ENCODE data around the gene CSF2. TPM values are rescaled to one million over a fixed set of nuclear protein-coding genes. Genes with fewer than 3 reads are reported as not detected.
"Not testable (repeated sequence)": the region's sequence is repeated elsewhere in the genome, so short reads cannot be mapped to it uniquely, and the experiment has no call there.

The CSF2 gene
- total RNA-seq, 1 donor from 2014 or later, result not detected

DNA sequence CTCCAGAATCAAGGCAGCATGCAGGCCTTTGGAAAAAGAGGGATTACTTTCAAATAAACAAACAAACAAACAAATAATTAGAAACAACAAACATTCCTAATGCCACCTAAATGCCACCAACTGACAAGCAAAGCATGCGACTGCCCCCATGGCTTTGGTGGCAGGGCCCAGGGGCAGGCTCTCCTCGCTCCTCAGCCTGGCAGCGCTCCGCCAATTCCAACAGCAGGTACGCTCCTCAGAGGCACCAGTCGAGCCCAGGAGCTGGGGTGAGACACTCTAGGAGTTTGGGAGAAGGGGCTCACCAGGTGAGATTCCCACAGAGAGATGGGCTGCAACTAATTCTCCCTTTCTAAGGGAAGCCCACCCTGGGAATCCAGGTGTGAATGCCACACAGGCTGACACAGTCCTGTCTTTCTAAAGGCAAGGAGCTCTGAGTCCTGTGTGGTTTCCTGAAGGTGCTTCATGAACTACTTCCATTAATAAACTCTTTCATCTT, 27.8 kb downstream of the CSF2 start:
- intact Hi-C loops (cut with DNase I), result no loop called here

DNA sequence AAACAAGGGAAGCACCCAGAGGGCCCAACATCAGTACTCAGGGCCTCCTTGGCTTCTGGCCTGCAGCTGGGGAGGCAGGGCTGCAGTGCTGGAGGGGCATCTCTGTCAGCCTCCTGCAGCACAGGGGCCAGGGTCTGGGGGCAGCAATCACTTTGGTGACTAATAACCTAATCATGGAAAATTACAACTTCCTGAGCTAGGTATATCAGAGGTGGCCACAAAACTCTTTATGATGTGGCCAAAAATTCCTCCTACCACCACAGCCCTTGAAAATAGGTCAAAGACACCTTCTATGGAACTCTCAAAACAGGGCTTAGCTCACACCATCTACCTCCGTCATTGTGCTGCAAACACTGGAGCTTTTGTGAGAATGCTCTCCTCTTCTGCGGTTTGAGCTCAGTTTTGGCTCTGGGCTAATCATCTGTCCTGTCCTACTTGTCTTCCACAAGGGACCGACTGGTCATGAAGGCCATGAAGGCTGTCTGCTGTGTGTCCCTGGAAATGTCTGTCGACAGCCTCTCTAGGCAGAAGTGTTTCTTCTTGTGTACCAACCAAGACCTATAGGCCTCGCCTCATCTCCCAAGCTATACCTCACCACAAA, 28.6 kb downstream of the CSF2 start:
- intact Hi-C loops (cut with DNase I), result no loop called here
- DNase-seq (ENCODE audit: low spot score), result no peak

More for the DNA sequence above, 27.8 kb downstream of the CSF2 start:
- DNase-seq (ENCODE audit: low spot score), result no peak

DNA sequence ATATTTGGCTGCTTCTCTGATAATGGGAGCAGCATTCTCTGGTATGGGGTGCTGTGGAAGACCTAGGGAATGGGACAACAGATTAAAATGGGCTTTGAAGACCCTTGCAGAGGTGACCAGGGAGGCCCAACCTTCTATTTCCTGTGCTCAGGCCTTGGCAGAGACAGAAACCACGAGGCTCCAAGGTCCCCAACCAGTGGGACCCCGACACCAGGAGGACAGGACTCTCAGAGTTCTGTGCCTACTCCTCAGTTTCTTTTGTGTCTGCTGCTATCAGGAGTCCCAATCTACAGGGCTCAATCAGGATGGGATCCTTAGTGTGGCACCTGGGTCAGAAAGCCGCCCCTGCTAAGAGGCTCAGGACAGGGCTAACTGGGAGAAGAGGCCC, 29.3 kb downstream of the CSF2 start:
- intact Hi-C loops (cut with DNase I), result no loop called here
- DNase-seq (ENCODE audit: low spot score), result no peak

DNA sequence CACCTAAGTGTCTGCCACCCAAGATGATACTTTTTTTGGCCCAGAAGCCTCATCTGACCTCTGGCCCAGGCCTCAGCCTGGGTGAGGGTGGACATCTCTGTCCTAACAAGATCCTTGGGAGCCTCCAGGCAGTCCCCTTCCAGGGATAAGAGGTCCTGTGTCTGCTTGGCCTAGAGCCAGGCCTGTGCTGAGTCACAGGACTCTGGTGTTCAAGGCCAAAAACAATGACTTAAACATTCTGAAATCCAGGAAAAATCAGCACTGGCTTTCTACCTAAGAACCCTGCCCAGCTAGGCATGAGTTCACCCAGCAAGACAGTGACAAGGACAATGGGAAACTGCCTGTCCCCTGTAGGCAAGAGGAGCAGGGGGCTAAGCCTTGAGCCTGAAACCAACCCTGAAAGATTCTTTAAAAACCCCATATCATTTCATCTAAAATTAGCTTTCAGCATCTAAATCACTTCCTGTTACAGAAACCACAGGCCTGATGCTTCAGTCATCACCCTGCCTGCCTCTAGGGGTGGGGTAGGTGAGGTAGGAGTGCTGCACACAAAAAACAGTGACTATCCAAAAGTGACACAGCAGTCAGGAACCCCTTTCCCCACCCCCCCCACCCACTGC, 29.9 kb downstream of the CSF2 start:
- intact Hi-C loops (cut with DNase I), result no loop called here
- DNase-seq (ENCODE audit: low spot score), result peak; percentile 86

DNA sequence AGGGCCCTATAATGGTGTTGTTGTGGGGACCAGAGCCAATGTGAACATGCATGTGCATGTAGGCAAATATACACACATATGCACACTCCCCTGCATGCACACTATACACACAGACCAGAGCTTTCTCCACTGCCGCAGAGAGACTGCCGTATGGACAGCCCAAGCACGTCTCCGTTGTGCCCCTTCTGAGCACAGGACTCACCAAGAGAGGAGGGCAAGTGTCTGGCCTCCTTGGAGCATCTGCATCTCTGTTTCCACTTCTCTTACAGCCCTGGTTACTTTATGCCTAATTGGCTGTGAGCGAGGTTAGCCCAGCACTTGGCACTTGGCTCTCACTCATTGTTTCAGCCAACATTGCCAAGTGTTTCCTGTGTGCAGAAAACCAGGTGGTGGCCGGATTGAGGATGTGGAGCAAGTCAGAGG, 30.4 kb downstream of the CSF2 start:
- intact Hi-C loops (cut with DNase I), result no loop called here
- no peak for DNase-seq (ENCODE audit: low spot score)

DNA sequence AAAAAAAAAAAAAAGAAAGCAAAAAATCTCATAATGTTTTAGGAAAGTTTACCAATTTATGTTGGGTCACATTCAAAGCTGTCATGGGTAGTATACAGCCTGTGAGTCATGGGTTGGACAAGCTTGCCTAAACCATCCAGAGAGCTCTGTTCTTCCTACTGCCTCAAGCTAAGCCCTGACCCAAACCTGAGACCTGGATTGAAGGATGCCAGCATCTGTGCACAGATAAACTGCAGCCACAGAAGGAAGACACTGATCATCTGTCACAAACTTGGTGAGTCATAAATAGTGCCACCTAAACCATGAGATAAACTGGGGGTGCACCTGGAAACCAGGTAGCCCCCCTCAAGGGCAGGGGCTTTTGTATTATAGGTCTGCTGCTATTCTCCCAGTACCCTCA, 31.0 kb downstream of the CSF2 start:
- DNase-seq (ENCODE audit: low spot score), result no peak
- intact Hi-C loops (cut with DNase I), result no loop called here

DNA sequence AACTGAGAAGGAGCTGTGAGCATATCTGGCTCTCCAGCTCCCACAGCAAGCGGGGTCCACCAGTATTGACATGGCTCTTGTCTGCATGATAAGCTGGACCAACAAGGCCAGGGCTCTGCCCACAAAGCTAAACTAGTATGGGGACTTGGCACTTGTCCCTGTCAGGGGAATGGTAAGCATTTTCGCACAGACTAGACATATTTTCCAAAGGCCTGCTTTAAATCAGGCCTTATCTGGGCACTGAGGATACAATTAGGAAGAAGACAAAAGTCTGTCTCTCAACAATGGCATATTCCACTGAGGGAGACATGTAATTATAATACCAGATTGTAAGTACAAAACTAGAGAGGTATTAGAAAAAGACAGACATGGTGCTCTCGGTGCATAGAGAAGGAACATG, 32.1 kb downstream of the CSF2 start:
- DNase-seq (ENCODE audit: low spot score), result no peak
- intact Hi-C loops (cut with DNase I), result no loop called here

DNA sequence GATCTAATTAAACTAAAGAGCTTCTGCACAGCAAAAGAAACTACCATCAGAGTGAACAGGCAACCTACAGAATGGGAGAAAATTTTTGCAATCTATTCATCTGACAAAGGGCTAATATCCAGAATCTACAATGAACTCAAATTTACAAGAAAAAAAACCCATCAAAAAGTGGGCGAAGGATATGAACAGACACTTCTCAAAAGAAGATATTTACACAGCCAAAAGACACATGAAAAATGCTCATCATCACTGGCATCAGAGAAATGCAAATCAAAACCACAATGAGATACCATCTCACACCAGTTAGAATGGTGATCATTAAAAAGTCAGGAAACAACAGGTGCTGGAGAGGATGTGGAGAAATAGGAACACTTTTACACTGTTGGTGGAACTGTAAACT, 34.9 kb downstream of the CSF2 start:
- DNase-seq (ENCODE audit: low spot score); intact Hi-C loops (cut with DNase I): not testable (repeated sequence)

DNA sequence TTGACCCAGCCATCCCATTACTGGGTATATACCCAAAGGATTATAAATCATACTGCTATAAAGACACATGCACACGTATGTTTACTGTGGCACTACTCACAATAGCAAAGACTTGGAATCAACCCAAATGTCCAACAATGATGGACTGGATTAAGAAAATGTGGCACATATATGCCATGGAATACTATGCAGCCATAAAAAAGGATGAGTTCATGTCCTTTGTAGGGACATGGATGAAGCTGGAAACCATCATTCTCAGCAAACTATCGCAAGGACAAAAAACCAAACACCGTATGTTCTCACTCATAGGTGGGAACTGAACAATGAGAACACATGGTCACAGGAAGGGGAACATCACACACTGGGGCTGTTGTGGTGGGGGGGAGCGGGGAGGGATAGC, 35.4 kb downstream of the CSF2 start:
- intact Hi-C loops (cut with DNase I); DNase-seq (ENCODE audit: low spot score): not testable (repeated sequence)

DNA sequence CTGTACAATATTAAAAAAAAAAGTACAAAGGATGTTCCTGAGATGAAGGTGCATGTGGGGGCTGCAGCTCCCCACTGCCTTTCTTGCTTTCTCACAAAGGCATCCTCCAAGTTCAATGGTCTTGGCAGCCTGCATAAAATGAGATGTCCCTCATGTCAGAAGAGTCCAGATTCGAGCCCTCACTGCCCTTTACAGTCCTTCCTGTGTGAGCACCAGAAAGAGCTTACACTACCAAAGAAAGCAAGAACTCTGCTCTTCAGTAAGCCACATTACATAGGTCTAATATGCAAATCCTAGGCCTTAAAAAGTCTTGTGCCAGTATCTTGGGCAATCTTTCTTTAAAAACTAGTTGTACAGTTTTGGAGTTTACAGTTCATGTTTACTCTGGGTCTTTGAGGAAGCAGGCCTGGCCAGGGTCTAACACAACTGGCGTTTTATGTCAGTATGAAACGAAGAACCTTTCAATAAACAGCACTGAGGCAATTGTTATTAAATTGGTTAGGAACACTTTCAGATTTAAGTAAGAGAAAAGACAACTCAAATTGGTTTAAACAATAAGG, 36.0 kb downstream of the CSF2 start:
- intact Hi-C loops (cut with DNase I), result no loop called here
- no peak for DNase-seq (ENCODE audit: low spot score)

DNA sequence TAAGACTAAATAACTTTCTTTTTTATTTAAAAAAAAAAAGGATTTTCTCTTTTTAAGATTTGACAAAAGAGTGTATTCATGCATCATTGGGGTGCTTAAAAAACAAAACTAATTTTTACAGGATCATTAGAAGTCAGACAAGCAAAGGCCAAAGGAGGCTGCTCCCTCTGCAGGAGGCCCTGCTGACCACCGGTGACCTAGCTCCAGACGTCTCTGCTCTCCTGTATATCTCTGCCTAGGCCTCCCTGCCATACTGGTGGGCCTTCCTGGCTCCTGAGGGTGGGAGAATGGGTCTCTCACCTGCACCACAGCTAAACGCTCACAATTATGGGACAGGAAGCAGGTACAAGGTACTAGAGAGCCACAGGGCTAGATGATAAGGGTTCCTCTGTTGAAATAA, 36.6 kb downstream of the CSF2 start:
- DNase-seq (ENCODE audit: low spot score), result no peak
- intact Hi-C loops (cut with DNase I), result no loop called here

DNA sequence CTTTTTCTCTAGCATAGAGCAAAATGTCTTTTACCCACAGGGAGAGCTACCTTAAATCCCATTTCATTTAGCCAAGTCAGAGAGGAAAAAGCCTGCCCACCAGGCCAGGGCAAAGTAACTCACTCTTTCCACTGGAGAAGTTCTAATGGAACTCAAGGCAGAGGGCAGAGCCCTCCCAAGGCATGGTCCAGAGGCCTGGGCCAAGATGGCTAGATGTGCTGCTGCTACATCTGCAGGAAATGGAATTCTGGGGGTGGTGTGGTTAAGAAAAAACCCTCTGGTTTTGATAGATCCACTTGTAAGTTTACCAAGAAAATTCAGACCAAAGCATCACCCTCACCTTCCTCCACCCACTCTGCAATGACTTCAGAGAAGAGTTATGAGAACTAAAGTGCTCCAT, 37.3 kb downstream of the CSF2 start:
- intact Hi-C loops (cut with DNase I), result no loop called here
- DNase-seq (ENCODE audit: low spot score), result no peak

DNA sequence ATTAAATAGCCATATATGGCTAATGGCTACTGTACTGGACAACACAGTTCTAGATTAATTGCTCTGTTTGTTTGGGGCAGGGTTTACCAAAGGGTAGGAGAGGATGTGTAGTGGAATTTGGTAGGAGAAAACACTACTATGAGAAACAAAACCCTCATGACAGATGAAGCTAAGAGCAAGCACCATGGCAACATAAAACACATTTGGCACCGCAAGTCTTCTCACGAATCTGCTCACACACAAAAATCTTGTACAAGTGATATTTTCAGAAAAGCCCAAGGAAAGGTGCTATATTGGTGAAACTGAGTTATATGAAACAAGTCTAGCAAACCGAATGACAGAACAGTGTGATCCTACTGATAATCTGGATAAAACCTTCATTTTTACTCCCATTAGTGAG, 38.5 kb downstream of the CSF2 start:
- no peak for DNase-seq (ENCODE audit: low spot score)
- intact Hi-C loops (cut with DNase I), result no loop called here

DNA sequence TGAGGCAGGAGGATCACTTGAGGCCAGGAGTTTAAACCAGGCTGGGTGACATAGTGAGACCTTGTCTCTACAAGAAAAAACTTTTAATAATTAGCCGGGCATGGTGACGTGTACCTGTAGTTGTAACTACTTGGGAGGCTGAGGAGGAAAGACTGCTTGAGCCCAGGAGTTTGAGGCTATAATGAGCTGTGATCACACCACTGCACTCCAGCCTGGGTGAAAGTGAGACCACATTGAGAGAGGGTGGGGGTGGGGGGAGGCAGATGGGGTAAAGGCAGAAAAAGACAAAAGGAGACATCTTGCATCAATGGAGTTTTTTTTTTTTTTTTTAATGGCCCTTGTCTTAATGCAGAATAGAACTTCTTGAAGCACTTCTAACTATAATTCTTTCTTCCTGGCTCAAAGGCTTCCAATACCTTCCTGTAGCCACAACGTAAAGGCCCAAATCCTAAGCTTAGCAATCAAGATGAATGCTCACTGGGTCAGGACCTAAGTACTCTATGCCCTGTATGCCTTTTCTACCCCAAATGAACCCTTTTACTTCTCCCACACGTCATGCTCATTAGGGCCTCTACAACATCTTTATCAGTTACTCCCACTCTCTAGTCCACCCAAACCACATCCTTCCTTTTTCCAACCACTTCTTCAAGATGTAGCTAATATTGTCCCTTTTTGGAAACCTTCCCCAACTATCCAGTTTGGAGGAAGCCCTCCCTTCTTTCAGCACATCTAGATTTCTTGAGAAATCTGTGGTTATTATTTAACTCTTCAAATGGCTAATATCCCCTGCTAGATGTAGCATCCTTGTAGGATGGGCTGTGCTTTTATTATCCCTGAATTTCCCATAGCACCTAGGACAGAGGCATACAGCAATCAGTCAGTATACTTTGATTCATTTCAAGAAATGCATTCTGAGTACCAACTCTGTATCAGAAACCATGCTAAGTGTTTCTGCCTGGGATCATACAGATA, 40.8 kb downstream of the CSF2 start:
- intact Hi-C loops (cut with DNase I), result no loop called here
- no peak for DNase-seq (ENCODE audit: low spot score)

DNA sequence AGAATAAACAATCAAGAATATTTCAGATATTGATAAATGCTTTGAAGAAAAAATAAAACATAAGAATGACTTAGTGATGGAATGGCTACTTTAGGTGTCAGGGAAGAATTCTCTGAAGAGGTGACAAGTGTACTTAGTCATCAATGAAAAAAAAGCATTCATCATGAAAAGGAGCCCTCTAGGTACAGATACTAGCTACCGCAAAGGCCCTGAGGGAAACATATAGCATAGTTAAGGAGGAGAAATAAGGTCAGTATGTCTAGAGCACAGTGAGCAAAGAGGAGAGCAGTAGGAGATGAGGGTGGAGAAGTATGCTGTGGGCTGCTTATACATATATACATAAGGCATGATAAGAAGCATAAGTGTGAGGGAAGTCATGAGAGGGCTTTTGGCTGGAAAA, 41.8 kb downstream of the CSF2 start:
- intact Hi-C loops (cut with DNase I), result no loop called here
- no peak for DNase-seq (ENCODE audit: low spot score)

DNA sequence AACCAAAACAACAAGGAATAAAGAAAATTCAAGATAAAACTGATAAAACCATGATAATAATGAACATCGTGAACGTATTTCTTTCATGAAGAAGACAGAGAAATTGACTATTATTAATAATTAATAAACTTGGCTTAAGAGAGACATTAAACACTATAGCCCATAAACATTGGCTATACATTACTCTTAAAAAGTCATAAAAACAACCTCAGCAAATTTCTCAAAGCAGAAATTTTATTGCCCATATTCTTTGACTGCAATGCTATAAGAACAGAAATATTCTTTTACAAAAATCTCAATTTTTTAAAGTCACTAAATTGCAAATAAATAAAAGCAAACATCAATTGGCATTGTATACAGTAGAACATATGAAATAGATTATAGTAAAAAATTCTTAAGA, 42.5 kb downstream of the CSF2 start:
- no peak for DNase-seq (ENCODE audit: low spot score)
- intact Hi-C loops (cut with DNase I), result no loop called here

DNA sequence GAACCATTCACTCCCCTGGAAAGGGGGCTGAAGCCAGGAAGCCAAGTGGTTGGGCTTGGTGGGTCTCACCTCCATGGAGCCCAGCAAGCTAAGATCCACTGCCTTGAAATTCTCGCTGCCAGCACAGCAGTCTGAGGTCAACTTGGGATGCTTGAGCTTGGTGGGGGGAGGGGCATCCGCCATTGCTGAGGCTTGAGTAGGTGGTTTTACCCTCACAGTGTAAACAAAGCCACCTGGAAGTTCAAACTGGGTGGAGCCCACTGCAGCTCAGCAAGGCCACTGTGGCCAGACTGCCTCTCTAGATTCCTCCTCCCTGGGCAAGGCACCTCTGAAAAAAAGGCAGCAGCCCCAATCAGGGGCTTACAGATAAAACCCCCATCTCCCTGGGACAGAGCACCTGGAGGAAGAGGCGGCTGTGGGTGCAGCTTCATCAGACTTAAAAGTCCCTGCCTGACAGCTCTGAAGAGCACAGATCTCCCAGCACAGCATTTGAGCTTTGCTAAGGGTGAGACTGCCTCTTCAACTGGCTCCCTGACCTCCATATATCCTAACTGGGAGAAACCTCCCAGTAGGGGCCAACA, 43.4 kb downstream of the CSF2 start:
- intact Hi-C loops (cut with DNase I), result not testable (repeated sequence)

DNA sequence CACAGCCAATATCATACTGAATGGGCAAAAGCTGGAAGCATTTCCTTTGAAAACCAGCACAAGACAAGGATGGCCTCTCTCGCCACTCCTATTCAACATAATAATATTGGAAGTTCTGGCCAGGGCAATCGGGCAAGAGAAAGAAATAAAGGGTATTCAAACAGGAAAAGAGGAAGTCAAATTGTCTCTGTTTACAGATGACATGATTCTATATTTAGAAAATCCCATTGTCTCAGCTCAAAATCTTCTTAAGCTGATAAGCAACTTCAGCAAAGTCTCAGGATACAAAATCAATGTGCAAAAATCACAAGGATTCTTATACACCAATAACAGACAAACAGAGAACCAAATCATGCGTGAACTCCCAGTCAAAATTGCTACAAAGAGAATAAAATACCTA, 47.1 kb downstream of the CSF2 start:
- intact Hi-C loops (cut with DNase I); DNase-seq (ENCODE audit: low spot score): not testable (repeated sequence)

More for the DNA sequence above, 43.4 kb downstream of the CSF2 start:
- not testable (repeated sequence) for DNase-seq (ENCODE audit: low spot score)

DNA sequence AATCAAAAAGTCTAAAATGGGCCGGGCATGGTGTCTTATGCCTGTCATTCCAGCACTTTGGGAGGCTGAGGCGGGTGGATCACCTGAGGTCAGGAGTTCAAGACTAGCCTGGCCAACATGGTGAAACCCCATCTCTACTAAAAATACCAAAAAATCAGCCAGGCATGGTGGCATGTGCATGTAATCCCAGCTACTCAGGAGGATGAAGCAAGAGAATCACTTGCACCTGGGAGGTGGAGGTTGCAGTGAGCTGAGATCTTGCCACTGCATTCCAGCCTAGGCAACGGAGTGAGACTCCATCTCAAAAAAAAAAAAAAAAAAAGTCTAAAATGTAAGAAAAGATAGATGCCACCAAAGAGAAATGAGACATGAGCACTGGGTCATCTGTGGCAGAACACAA, 49.4 kb downstream of the CSF2 start:
- intact Hi-C loops (cut with DNase I); DNase-seq (ENCODE audit: low spot score): not testable (repeated sequence)

DNA sequence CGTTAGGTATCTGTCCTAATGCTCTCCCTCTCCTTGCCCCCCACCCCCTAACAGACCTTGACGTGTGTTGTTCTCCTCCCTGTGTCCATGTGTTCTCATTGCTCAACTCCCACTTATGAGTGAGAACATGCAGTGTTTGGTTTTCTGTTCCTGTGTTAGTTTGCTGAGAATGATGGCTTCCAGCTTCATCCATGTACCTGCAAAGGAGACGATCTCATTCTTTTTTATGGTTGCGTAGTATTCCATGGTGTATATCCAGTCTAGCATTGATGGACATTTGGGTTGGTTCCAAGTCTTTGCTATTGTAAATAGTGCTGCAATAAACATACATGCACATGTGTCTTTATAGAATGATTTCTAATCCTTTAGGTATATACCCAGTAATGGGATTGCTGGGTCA, 50.0 kb downstream of the CSF2 start:
- intact Hi-C loops (cut with DNase I); DNase-seq (ENCODE audit: low spot score): not testable (repeated sequence)
